Measurements from ENCODE around the gene FAIM2. TPM values are rescaled to one million over a fixed set of nuclear protein-coding genes. Genes with fewer than 3 reads are reported as not detected.

Gene FAIM2
- polyA plus RNA-seq, 3 donors: 1.9 to 5.4 (median 4.9) TPM

- no peak for DNase-seq
These were observed 17.6 kb upstream of the FAIM2 start for GRCh38 chr12:49921299-49921698.

GRCh38 chr12:49920915-49921286, 17.2 kb upstream of the FAIM2 start:
- no peak for DNase-seq

GRCh38 chr12:49920241-49920914, 16.7 kb upstream of the FAIM2 start:
- no peak for DNase-seq

GRCh38 chr12:49917788-49918173, 14.1 kb upstream of the FAIM2 start:
- no peak for DNase-seq

- no peak for DNase-seq
These were observed 13.6 kb upstream of the FAIM2 start for GRCh38 chr12:49917166-49917787.

- no peak for DNase-seq
These were observed 12.6 kb upstream of the FAIM2 start for GRCh38 chr12:49916129-49916919.

- no peak for DNase-seq
These were observed 8.9 kb upstream of the FAIM2 start for GRCh38 chr12:49912345-49913255.

GRCh38 chr12:49911213-49911605, 7.5 kb upstream of the FAIM2 start:
- no peak for DNase-seq

- no peak for DNase-seq
These were observed 6.9 kb upstream of the FAIM2 start for GRCh38 chr12:49910331-49911212.

GRCh38 chr12:49909826-49910225, 6.1 kb upstream of the FAIM2 start:
- DNase-seq: no peak

GRCh38 chr12:49909356-49909755, 5.7 kb upstream of the FAIM2 start:
- no peak for DNase-seq

GRCh38 chr12:49907352-49907751, 3.7 kb upstream of the FAIM2 start:
- no peak for DNase-seq

GRCh38 chr12:49905718-49906314, 2.1 kb upstream of the FAIM2 start:
- DNase-seq: no peak

- no peak for DNase-seq
These were observed 901 bp upstream of the FAIM2 start for GRCh38 chr12:49904601-49905000.

GRCh38 chr12:49903351-49903699, 375 bp downstream of the FAIM2 start:
- no peak for DNase-seq

- peak; percentile 73 for DNase-seq
These were observed 1.0 kb downstream of the FAIM2 start for GRCh38 chr12:49902399-49903350.

GRCh38 chr12:49901986-49902385, 1.7 kb downstream of the FAIM2 start:
- DNase-seq: no peak

- no peak for DNase-seq
These were observed 2.7 kb downstream of the FAIM2 start for GRCh38 chr12:49901026-49901425.

GRCh38 chr12:49900371-49900770, 3.3 kb downstream of the FAIM2 start:
- no peak for DNase-seq

GRCh38 chr12:49899921-49900320, 3.8 kb downstream of the FAIM2 start:
- DNase-seq: no peak
